Measurements from ENCODE around the gene PPA2.

PPA2 gene

DNA sequence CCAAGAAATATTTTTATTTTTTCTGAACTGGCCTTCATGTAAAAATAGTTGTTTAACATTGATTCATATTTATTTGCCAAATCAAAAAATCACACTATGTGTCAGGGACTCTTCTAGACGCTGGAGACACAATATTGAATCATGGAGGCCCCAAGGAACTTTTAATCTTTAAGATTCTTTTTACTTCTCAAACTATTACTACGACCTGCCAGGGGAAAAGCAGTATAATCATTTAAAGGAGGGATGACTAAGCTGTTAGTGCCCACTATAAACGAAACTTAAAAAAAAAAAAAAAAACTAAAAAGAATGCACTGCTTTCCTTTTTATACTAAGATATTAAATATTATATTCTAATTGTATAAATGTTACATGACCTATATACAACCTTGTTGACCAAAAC is 84.7 kb downstream of the PPA2 start:
- no peak for DNase-seq (ENCODE audit: low spot score)

DNA sequence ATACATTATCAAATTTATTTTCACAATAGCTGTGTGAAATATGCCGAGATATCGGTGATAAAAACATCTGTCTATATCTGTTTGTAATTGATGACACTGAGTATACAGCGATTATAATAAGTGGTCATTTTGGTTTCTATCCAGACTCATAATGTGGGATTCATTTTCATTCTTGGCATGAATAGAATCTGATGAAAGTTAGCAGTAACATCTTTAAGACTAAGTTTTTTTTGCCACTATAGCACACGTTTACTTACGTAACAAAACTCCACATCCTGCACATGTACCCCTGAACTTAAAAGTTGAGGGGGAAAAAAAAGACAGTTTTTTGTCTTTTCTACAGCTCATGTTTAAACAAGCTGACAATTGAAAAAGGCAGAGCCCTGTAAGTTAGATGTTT is 86.4 kb downstream of the PPA2 start:
- no peak for DNase-seq (ENCODE audit: low spot score)

DNA sequence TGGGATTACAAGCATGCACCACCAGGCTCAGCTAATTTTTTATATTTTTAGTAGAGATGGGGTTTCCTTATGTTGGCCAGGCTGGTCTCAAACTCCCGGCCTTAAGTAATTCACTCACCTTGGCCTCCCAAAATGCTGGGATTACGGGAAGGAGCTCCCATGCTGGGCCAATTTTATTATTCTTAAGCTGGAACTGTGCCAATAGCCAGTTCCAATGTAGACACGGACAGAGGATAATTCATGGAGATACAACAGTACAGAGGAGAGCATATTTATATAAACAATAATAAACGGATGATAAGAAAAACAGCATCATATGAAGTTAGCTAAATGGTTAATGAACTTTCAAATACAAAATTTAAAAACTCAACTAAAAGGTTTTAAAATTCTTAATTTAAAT is 87.8 kb downstream of the PPA2 start:
- DNase-seq (ENCODE audit: low spot score), result no peak

DNA sequence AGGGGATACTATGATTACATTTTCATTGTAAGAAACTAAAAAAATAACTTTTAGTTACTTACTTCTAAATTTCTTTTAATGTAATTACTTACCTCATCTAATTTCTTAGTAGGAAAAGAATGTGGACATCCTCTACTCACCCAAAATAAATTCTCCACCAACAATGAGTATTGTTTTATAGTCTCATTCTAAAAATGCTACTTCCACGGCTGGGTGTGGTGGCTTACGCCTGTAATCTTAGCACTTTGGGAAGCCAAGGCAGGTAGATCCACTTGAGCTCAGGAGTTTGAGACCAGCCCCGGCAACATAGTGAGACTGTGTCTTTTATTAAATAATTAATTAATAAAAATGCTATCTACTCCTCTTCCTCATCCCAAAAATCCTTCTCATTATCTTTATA is 99.8 kb downstream of the PPA2 start:
- DNase-seq (ENCODE audit: low spot score), result no peak

DNA sequence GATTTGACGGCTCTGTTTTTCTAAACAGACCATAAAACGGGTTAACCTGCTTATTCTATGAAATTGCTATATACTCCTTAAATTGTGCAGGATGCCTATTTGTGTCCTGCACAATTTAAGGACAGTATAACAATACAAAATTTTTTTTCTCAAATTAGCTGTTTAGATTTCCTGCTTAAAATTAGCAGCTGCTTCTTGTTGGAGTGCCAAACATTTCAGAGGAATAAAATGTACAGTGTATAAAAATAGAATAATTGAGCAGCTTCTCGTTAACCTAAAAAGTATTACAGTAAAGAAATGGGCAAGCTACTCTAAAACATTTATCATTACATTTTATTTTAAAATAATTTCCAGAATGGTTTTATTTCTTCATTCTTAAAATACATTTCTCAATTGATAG is 100.5 kb downstream of the PPA2 start:
- DNase-seq (ENCODE audit: low spot score), result no peak

DNA sequence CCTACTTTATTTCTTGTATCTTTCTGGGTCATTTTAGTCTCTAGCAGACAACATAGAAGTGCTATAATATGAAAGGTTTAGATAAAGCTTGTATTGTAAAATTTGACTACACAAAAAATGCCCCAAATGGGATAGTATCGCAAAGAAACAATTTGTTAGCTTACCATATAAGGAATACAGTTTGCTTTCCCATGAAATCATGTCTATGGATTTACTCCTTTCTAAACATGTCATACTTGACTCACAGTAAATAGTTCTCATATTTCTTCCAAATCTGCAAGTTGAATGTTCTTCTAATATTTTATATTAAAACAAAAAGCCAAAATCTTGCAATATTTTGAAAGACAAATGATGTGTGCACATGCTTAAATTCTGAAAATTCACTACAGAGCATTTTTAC is 103.9 kb downstream of the PPA2 start:
- no peak for DNase-seq (ENCODE audit: low spot score)

DNA sequence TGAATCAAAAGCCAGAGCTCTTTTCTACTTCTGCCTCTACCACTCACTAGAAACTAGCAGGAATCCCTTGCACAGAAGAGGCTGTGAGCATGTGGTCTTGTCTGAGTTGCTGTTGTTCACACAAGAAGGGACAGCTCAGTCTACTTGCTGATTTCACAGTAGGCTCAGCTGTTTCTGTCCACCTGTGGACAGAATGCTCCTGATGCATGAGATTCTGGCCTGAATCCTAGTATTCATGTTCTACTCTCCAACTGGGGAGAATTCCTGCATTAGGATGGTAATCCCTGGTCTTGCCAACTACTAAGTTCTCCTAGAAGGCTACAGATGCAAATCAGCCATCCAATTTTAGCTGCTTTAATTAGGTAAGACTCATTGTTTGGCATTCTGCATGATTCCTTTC is 112.8 kb downstream of the PPA2 start:
- no peak for DNase-seq (ENCODE audit: low spot score)

DNA sequence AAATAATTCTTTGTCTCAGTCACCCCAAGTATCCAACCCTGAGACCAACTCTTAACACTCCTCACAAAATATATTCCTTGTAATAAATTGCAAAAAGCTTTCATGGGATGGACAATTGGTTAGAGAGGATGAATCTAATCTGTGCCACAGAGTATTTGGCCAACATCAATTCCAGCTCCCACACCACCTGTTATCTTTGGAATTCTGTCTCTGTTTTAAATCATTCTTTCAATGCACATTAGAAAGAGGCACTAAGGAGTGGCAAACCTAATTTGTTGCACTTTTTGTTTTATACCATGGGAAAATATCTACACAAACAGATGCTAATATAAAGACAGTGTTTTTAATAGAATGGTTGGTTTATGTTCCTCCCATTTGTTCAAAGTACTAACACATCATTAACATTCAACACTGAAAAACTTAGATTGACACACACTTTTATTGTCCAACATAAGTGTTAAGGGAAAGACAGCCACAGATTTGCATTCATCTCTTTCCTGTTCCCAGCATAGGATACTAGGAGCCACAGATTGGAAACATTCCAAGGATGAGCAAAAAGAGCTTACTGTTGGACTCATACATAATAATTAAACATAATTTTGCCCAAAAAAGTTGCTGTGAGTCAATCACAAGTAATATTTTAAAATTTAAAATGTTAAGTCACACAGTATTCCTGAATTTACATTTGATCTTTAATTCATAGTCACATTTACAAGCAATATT is 116.4 kb downstream of the PPA2 start:
- no peak for DNase-seq (ENCODE audit: low spot score)

DNA sequence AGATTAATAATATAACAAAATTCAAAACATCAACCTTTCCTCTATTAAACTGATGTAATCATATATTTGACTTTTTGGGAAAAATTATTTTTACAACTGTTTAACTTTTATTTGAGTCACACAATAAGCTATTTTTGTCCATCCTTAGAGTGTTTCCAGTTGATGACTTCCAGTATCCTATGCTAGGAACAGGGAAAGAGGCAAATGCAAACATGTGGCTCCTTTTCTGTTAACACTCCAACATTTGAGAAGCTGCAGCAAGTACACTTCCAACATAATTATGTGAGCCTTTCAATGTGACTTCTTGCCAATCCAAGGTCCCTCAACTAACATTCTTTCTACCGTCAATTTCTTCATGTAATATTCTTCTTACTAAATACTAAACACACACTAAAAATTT is 117.7 kb downstream of the PPA2 start:
- no peak for DNase-seq (ENCODE audit: low spot score)

DNA sequence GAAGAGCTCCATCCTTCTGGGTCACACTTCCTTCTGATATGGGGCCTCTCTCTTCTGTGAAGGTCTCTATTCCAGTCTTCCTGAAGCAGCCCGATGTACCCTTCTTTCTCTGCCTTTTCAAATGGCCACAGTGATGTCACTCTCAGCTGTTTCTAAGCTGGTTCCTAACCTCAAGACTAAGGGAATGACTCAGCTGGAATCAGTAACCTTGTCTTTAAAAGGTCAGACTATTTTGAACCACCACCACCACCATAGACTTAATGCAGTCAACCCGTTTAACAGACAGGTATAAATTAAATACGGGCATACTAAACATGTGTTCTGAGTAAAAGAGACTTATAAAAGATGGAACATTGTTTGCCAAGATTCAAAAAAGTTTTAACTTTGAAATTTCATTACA is 121.0 kb downstream of the PPA2 start:
- no peak for DNase-seq (ENCODE audit: low spot score)

DNA sequence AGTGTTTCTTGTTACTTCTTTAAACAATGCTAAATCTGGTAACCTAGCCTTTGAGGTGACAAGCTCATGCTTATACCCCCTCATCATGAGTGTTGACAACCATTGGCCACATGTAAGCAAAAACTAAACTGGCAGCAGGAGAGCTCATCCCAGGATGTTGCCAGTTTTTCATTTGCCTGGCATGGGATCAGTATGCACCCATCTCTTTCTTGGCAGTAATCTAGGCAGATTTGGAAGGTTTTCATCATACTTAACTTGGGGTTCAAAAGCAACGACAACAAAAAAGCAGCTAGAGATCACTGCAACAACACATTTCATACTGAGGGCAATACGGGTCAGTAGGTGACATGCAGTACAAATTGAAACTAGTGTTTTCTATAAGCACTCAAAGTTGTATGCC is 122.0 kb downstream of the PPA2 start:
- DNase-seq (ENCODE audit: low spot score), result no peak

DNA sequence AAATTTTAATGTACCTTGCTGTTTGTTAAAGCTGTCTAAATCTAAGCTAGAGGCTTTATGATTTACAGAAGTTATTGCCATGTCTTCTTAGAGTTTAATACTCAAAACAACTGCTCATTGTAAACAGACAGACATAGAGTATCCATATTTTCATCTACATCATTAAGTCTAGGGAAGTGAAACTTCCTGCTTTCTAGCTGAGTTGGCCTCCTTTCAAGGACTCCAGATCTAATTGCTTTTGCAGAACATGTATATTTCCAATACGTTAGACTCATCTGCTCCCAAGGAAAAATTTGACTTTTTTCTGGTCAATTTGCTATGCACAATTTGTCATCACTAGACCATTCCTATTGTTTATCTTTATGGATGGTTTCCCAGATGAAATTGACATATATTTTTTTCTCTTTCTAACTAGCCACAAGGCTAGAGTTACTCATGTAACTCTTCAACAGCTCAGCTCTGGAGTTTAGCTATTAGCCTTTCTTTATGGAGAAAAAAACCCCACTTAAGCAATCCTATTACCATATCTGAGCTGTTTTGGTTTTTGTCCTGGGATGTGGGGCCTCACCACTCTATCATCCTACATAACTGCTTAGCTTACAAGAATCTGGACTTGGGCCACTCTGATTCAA is 122.9 kb downstream of the PPA2 start:
- peak; percentile 8 for DNase-seq (ENCODE audit: low spot score)

DNA sequence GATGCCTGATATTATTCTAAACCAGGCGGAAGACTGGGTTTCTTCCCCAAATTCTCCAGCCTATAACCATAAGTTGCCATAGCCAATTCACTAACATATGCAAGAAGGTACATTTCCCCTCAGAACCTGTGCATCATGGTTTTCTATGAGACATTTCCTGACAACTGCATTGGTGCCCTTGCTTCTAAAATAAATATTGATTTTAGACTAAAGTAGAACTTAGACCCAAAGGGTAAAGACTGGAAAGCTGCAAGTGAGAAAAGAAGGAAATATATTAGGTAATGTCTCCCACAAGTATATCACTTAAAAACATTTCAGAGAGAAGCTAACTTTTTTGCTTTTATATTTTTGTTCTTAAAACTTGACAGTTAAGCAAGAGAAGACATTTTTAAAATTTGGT is 125.1 kb downstream of the PPA2 start:
- DNase-seq (ENCODE audit: low spot score), result no peak

DNA sequence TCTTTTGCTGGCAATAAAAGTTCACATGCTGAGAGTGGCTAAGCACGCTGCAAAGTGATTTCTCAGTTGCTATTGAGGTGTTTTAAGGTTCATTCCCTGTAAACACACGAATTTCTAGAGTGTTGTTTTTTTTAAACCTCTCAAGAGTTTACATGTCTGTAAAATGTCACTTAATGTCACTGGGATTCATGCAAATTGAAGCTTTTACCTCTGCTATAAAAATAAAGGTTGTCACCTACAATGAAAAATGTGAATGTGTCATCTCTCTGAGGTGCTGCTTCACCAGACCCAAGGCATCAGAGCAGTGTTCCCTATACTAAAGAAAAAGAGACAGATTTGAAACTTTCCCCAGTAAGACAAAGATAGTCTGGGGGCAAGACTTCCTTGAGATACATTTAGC is 127.0 kb downstream of the PPA2 start:
- DNase-seq (ENCODE audit: low spot score), result no peak

DNA sequence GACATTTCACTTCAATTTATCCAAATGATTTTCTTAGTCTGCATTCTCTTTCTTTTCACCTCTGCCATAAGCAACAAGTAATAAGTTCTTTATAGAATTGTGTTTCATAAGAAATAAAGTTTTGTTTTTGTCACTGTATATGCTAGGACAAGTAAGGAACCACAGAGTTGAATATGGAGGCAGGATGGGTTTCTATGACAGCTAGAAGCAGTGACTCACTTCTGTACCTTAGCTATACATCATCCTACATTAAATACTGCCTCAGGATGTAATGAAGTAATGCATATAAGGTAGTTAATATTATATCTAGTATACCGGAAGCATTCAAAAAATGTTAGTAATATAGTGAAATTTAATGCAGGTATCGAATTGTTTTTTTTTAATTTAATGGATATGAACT is 128.0 kb downstream of the PPA2 start:
- no peak for DNase-seq (ENCODE audit: low spot score)

DNA sequence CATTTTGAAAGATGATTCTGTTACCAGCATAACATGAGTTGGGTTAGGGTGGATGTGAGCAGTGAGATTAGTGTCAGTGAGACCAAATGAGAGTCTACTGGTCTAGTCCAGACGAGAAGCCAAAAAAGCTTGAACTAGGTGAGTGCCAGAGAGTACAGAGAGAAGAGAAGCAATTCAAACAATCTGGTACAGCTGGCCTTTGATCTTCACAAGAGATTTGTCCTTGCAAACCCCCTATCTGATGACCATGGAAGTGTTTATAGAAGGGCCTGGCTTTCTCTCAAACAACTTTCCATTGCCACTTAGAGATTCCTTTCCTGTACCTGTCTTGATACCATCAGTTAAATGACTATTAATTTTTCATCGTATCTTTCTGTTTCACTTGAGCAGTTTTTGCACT is 128.5 kb downstream of the PPA2 start:
- no peak for DNase-seq (ENCODE audit: low spot score)

DNA sequence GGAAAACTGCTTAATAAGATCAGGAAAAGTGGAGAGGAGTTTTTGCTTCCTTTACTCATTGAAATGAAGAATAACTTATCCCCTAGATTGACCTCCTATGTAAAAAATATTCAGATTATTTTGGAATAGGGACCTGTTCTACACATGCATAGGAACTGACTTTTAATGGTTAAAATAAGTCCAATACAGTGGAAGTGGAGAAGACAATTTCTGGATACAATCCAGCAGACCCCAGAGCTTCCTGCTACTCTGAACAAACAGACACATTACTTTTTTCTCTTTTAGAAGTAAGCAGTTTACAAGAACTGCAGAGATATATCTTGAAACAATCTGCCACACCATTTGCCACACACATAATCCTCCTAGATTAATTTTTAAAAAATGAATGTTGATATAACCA is 129.7 kb downstream of the PPA2 start:
- no peak for DNase-seq (ENCODE audit: low spot score)

DNA sequence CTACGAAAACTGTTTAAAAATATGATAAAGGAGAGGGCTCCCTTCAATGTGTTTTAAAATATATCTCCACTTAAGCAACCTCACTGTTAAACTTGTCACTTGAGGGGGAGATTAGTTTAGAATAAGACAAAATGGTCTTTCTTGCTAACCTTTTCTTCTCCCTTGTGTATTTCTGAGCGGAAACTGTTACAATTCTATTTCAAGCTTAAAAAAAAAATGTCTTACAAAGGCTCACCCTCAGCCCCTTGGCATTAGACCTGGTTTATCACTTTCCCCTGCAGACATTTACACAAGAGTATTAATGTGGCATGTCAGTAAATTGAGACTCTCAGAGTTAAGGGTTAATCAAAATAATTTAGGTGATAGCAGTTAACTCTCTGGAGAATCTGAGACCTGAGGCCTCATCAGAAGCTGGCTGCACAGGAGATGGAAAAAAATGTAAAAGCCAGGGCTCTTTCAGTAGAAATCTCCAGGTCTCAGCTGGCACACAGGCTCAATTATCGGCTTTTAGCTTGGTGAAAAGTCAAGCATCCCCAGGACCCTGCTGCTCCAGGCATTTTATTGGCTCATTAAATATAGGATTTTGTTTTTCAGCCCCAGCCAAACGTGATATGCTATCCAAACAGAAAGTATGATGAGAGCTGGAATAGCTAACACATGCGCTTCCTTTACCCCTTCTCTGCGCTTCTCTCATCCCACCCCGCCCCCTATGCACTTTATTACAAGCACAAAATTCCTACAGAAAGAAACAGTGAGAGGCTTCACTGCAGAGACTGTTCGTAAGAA is 130.5 kb downstream of the PPA2 start:
- no peak for DNase-seq (ENCODE audit: low spot score)

DNA sequence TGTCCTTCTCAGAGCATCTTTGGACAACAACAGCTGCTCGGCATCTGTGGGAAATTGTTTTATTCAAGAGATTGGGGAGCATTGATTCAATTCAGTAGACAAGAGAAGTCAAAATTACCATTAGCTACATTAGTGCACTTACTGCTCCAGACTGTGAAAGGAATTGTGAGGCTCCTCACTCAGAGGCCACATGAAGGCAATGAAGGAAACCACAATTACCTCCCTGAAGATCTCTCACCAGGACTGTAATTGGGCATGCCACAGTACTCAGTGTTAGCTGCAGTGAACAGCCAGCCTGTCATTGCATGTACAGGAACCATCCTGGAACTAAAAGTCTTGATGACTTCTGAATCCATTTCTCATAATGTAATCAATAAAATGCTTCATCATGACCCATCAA is 144.8 kb downstream of the PPA2 start:
- DNase-seq (ENCODE audit: low spot score), result no peak

DNA sequence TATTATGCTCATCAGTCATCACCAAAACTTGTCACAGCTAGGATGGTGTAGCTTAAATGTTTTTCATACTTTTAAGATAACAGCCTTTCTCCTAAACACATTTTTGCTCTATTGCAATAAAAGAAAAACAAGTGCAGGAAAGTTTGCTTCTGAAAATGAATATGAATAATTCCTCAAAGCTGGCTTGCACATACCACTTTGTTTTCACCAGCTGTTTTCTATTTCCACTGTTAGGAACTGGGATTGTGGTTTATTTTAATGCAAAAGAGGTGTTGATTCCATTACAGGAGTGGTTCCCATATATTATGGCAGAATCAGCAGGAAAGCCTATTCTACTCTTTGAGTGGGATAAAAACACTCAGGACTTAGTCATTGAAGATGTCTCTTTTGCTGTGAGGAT is 145.9 kb downstream of the PPA2 start:
- DNase-seq (ENCODE audit: low spot score), result no peak

DNA sequence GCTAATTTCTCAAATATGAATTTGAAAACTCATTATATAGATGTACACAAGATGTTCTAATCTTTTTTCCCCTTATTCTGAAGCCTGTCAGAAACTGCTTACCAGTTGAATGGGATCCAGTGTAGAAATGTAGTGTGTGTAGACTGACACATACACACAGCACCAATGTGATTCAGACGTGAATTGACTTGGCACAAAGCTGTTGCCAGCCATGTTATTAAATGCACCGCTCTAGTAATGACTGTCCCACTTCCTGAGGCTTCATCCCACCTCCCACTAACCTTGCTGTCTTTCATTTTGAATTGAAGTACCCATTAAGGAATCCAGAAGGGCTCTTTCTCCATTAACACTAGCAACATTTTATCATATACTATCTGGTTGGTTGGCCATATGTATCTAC is 146.6 kb downstream of the PPA2 start:
- no peak for DNase-seq (ENCODE audit: low spot score)

All from AG08396 (cell line).